Esophagus muscularis mucosa (tissue), 3 donors: ENCODE data around the gene AREG.

ENCODE experiments used
- POLR2AphosphoS5 ChIP-seq, 2 donors: sonication (generic); formaldehyde crosslinking; IDR thresholded peaks; one replicate each; pipeline ENCODE4 v1.6.1; 2017; ENCODE audit warnings: antibody characterized with exemption in 2 of 2
- TF ChIP-seq, protein P1 (sequence below), 3 experiments: fragments of 200-600 bp in 2 of 3; fragments of 450-650 bp in 1 of 3; sonication (generic) in 2 of 3; IDR thresholded peaks; one replicate each; pipeline ENCODE4 v1.5.1; 2017 to 2019; ENCODE audit warnings: antibody characterized with exemption in 3 of 3, mild to moderate bottlenecking in 2 of 3, moderate library complexity in 1 of 3

- TF ChIP-seq, protein P1, sequence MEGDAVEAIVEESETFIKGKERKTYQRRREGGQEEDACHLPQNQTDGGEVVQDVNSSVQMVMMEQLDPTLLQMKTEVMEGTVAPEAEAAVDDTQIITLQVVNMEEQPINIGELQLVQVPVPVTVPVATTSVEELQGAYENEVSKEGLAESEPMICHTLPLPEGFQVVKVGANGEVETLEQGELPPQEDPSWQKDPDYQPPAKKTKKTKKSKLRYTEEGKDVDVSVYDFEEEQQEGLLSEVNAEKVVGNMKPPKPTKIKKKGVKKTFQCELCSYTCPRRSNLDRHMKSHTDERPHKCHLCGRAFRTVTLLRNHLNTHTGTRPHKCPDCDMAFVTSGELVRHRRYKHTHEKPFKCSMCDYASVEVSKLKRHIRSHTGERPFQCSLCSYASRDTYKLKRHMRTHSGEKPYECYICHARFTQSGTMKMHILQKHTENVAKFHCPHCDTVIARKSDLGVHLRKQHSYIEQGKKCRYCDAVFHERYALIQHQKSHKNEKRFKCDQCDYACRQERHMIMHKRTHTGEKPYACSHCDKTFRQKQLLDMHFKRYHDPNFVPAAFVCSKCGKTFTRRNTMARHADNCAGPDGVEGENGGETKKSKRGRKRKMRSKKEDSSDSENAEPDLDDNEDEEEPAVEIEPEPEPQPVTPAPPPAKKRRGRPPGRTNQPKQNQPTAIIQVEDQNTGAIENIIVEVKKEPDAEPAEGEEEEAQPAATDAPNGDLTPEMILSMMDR (IDR thresholded peaks at IDR 0.05): no peak
- TF ChIP-seq POLR2AphosphoS5 (IDR thresholded peaks at IDR 0.05): no peak
Observed at GRCh38 chr4:74402692-74403456, 42.1 kb upstream of the AREG start.
